HG02623 (cell line): Measurements from ENCODE around the gene HUS1.
"Not testable (repeated sequence)": the region's sequence is repeated elsewhere in the genome, so short reads cannot be mapped to it uniquely, and the experiment has no call there.

Source experiments
- ATAC-seq: cut with Tn5 transposase; IDR thresholded peaks from one replicate; pipeline ENCODE4 v1.9.1; 2021; ENCODE audit warnings: moderate library complexity; ENCODE audit not compliant: unreplicated experiment

Gene HUS1

DNA sequence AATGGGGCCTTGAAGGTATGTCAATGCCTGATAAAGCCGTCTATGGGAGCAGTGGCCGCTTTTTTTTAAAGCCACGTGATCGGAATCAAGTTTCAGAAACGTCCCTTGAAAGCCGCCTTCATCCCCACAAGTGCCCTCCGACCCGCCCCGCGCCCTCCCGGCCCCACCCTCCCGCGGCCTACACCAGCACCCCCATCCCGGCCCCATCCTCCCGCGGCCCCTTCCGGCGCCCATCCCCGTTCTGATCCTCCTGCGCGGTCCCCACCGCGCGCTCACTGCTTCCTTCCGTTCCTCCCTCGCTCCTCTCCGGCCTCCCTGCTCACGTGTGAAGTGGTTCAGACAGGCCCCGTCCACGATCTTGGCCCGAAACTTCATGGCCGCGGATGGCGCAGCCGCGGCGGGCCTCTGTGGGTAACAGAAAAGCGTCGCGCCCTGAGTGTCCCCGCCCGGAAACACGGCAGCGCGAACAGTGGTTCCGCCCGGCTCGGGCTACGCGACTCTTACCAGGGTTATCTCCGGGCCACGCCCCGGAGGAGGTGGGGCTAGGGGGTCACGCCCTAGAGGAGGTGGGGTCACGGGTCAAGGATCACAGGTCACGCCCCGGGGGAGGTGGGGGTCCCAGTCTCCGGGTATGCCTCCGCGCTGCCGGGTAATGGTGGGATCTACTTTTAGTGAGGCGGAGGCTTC, at the start of gene HUS1:
Gene HUS1 (minus strand): TSS at position 471 of the 687 bp plus-strand sequence. CDS start 96 bp downstream, at position 375.
- ATAC-seq, result peak; percentile 99

DNA sequence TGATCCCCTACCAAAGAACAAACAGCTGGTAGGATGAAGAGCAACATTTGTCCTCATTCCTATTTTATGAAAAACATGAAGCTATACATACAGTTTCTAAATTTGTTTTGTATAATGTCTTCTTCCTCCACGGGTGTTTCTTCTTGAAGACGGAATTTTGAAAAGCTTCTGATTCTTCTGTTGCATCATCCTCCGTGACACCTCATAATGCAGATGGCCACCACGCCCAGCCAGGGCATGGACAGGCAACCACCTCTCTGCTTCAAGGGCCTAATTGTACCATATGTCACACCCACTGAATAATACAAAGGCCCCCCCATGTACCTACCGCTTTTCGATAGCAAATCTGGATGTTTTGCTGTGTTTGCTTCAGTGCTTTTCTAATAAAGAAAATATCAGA, 49.5 kb upstream of the HUS1 start, which contains the start of gene SUN3:
Gene SUN3 (minus strand): TSS at position 170 of the 400 bp plus-strand sequence. CDS start 169 bp downstream, at position 1.
- no peak for ATAC-seq

DNA sequence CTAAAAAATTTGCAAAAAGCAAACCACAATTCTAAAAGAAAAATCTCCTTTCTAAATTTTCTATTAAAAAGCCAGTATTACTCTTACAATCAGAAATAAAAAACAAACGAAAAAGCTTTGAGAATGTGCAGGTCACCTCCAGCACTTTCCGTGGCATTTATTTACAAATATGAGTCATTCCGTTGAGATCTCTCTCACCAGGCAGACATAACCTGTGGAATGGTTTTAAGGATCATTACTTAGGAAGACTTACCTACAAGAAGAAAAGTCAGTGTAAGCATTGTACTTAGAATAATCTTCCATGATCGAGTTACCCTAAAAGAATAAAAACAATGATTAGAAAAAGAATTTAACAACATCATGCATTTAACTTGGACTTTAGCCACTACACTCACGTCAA, 46.2 kb upstream of the HUS1 start:
- no peak for ATAC-seq

DNA sequence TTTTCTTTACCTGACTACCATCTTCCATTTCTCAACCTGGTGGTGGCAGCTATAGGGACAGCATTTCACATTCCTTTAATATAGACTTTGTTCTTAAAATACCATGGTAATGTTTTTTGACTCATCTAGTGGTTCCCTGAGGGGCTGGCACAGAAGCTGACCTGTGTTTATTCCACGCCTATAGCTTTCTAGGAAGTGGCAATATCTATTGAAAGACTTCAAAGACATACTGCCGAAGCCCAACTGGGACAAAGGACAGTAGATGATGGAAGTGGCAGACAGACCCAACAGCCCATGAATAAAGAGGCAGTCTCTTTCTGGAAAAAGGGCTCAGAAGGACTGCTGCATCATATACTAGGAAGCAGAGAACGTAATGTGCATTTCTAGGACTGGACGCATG, 38.3 kb upstream of the HUS1 start:
- no peak for ATAC-seq

DNA sequence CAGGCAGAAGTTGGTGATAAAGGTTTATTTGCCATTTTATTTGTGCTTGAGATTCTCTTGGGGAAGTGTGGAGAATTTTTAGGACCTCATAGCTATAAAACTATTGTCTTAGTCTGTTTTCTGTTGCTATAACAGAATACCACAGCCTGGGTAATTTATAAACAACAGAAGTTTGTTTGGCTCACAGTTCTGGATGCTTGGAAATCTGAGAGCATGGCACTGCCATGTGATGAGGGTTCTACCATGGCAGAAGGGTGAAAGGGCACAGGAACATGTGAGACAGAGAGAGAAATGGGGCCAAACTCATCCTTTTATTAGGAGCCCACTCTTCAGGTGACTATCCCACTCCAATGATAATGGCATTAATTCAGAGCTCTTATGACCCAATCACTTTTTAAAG, 37.2 kb upstream of the HUS1 start:
- no peak for ATAC-seq

DNA sequence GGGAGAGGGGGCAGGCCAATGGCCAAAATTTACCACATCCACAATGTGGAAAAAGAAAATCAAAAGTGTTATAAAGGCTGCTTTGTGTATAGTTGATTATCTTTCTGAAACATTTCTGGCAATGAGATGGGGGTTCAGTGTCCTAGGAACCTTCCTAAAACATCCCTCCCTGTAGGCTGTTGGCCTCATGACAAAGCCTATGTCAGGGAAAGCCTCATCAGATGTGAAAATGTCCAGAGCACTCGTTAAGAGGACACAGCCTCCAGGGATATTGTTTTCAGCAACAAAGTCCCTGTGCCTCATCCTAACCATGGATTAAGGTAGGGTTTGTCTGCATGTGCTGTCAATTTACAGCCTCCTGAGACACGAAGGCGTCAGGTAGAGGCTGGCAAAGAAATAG, 32.5 kb upstream of the HUS1 start:
- ATAC-seq, result no peak

DNA sequence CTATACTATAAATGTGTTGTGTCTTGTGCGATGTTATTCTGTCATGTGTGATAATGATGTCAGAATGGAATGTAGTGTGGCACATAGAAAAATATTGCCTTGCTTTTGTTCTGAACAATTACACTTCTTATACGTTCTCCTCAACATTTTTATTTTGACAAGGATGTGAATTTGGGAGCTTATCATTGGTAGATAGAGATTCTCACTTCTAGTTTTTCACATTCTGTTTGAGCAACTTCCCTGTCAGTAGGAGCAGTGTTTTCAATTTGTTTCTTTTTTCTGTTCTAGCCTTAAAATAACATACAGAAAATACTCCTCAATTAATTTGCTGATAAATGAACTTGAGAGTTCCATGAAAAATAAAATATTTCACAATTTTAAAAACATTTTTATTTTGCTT, 31.9 kb upstream of the HUS1 start:
- ATAC-seq, result no peak

DNA sequence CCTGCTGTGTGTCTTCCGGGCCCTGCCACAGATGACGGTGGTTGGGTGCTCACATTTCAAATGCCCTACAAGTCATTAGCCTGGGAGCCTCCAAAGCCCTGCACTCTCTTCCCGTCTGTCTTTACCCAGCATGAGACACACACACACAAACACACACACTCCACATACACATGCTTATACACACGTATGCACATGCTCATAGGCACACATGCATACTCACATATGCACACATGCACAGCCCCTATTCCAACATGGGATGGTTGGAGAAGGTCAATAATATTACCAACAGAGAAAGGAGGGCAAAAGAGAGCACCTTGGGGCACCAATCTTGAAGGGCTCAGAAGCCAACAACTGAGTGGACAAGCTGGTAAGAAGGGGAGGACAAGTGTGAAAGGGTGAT, 30.5 kb upstream of the HUS1 start:
- ATAC-seq, result no peak

DNA sequence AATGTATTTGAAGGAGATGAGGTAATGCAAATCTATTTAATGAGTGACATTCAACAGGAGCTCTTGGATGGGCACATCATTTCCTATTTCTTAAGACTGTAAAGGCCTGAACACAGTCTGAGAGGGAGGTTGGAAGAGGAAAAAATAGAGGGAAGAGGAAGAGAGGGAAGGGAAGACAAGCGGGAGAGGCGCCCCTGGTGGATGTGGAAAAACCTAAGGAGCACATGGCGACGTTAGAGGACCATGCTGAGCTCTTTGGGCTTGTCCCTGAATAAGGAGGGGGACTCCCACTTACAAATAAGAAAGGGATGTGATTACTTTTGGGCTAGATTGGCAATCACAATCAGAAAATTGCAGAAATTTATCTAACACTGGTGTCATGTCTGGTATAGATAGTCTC, 29.8 kb upstream of the HUS1 start:
- ATAC-seq, result no peak

DNA sequence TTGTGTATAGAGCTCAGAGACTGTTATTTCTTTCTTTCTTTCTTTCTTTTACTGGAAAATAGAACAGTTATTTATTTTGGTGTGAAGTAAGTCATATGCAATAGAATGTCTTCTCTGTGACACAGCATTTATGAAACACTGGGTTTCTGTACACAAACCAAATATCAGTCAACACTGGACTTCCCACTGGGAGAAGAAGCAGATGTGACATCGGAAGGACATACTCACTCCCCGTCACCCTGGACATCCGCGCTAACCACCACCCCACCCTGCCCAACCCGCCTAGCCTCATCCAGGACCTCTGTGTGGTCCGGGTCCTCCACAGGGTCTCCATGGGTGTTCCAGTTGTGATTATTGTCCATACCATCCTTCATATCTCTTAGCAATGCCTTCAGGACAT, 27.5 kb upstream of the HUS1 start:
- no peak for ATAC-seq

DNA sequence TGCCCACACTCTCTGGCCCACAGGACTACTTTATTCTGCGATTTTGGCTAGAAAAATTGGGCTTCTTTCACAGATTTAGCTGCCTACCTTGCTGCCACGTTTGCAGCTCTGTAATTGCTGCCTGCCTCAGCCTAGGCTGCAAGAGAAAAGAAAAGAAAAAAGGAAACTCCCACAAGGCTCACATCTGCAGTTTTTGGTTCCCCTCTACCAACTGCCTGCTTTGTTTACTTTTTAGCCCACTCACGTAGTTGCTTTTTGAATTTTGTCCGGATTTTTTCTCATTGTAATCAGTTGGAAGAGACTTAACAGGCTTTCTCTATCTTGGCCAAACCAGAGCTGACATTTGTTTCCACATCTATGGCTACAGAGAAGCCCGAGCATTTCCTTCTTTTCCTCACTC, 25.2 kb upstream of the HUS1 start:
- ATAC-seq, result peak; percentile 70

DNA sequence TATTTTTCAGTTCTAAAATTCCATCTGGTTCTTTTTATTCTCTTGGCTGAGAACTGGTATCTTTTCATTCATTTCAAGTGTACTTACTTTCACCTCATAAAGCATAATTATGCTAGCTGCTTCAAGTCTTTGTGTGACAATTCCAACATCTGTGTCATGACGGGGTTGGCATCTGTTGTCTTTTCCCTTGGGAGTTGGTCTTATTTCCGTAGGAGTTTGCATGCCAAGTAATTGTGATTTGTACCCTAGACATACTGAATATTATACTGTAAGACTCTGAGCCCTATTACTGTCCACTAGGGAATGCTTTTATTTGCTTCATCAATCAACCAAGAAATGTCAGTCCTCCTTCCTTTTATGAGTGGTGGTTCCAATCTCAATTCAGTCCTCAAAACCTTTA, 24.6 kb upstream of the HUS1 start:
- peak; percentile 7 for ATAC-seq

DNA sequence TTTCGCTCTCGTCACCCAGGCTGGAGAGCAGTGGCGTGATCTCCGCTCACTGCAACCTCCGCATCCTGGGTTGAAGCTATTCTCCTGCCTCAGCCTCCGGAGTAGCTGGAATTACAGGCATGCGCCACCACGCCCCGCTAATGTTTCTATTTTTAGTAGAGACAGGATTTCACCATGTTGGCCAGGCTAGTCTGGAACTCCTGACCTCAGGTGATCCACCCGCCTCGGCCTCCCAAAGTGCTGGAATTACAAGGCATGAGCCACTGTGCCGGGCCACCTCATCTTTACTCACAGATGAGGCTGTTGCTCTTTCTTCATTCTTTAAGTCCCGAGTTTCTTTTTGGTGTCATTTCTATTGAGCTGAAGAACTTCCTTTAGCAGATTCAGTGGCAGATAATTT, 20.7 kb upstream of the HUS1 start:
- ATAC-seq, result not testable (repeated sequence)

DNA sequence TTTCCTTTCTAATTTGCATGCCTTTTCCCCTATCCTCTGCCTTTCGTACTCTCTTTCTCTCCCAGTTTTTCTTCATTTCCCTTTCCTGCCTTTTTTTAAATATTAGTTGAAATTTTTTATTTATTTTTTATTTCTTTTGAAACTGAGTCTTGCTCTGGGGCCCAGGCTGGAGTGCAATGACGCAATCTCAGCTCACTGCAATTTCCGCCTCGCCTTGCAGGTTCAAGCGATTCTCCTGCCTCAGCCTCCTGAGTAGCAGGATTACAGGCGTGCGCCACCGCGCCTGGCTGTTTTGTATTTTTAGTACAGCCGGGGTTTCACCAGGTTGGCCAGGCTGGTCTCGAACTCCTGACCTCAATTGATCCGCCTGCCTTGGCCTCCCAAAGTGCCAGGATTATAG, 20.0 kb upstream of the HUS1 start:
- ATAC-seq, result no peak

DNA sequence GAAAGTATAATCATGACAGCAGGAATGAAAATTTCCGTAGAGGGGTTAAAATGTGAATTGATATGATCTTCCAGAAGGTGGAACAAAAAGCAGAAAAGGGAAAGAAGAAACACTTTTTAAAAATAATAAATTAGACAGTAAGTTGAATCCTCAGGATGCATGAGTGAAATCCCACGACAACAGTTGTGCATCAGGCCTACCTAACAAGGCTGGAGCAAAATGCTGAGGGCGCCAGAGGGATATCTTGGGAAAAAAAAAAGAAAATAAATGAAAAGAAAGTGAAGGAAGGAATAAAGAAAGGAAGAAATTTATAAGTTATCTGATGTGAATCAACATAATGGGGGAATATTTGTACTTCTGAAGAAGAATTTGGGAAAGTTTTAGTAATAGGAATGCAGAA, 13.0 kb upstream of the HUS1 start:
- ATAC-seq, result no peak

DNA sequence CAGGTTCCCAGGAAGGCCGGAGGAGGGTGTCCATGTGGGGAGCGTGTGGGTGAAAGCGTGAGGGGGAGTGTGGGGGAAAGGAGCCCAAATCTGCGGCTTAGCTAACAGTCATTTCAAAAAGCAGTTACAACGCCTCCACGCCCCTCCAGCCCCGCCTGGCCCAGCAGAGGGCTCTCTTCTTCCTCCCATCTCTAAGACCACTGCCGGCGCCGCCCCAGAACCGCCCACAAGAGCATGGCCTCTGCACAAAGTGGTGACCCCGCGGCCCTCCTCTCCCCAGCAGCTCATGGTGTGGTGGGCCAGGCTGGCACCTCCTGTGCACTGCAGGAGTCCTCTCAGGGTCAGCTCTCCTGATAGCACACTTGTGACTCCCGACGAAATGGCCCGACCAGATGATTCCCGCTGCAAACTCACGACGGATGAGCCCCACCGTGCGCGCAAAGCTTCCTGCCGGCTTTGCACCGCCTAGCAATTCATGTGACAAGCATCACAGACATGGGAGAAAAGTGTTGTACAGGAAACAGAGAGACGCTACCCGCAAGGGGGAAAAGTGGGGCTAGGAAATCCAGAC, 12.4 kb upstream of the HUS1 start:
- ATAC-seq, result peak; percentile 99

DNA sequence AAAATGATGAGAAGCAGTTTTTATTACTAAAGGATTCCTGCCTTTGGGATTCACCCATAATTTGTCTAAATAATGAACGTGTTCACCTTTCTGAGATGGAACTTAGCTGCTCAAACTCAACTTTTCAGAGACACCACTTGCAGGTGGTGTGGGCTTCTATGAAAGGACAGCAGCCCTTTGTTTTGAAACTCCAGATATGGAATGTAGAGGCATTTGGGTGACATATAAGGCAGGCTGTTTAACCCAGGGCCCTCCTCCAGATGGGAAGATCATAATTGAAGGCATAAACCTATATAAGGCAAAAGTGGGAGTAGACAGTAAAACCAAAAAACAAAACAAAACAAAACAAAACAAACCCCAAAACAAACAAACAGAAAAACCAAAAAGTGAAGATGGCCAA, 11.9 kb upstream of the HUS1 start:
- no peak for ATAC-seq

DNA sequence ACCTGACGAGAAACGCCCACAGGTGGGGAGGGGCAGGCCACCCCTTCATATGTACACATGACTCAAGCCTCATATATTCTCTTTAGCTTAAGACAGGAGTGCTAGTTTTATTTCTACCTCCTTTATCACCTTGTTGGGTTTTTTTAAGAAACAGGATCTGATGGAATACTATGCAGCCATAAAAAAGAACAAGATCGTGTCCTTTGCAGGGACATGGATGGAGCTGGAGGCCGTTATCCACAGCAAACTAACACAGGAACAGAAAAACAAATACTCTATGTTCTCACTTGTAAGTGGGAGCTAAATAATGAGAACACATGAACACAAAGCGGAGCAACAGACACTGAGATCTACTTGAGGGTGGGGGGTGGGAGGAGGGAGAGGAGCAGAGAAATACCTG, 11.2 kb upstream of the HUS1 start:
- no peak for ATAC-seq

DNA sequence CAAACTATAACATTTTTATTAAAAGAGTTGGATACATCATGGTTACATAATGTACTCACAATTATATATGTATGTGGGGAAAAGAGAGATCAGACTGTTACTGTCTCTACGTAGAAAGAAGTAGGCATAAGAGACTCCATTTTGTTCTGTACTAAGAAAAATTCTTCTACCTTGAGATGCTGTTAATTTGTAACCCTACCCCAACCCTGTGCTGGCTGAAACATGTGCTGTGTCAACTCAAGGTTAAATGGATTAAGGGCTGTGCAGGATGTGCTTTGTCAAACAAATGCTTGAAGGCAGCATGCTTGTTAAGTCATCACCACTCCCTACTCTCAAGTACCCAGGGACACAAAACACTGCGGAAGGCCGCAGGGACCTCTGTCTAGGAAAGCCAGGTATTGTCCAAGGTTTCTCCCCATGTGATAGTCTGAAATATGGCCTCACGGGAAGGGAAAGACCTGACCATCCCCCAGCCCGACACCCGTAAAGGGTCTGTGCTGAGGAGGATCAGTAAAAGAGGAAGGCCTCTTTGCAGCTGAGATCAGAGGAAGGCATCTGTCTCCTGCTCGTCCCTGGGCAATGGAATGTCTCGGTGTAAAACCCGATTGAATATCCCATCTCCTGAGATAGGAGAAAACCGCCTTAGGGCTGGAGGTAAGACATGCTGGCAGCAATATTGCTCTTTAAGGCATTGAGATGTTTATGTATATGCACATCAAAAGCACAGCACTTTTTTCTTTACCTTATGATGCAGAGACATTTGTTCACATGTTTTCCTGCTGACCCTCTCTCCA, 10.4 kb upstream of the HUS1 start:
- not testable (repeated sequence) for ATAC-seq

DNA sequence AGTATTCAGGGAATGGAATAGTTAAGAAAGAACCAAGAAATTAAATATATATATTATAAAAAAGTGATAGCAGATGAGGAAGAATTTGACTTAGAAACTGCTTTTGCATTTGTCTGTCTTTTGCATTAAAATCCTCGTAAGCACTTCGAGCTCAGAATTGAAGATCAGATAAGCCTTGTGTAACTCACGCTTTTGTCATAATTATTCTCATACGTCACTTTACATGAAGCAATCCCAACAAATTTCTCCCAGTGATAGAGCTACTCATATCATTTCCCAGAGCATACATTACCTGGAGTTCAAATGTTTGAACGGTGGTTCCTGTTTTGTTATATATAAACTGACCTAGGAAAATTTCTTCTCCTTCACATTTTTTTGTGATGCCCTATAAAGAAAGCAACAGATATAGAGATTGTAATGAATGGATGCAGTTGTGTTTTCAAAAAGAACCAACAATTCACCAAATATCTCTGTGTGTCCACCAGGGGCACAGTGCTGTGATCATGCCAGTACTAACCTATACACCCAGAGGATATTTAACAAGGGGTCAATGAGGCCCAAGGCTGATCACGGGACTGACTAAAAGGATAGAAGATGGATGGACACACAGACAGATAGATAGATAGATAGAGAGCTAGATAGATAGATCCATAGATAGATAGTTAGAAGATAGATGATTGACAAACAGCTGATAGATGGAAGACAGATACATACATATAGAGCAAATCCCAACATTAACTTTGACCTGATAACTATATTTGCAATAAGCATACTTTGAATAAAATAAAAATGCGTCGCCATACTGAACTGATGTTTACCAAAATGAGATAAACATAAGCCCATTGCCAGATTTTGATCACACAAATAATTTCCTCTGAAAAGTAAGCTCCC, 9.3 kb upstream of the HUS1 start:
- no peak for ATAC-seq

DNA sequence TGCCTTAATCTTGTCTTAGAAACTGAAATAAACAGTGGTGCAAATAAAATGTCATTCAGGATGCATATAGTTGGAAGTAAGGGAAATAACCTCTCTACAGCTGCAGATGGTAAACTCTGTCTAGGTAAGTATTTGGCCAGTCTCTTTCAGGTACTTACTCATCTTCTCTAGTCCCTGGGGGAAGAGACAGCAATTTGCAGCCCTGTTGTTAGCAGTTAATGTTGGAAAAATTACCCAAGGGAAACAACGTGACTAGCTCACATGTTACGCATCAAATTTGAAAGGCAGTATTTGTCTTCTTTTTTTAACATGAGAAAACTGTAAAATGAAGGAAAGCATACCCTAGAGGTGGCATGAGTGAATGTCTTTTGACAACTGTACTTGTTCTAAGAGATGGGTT, 3.2 kb upstream of the HUS1 start:
- ATAC-seq, result no peak
